OCI-LY7 (cell line): Measurements from ENCODE around the gene SLMAP.

ENCODE experiments used
- CTCF ChIP-seq: fragments of 200-600 bp; sonication (generic); conservative IDR thresholded peaks from 2 replicates; pipeline ENCODE4 v1.5.1; 2014; ENCODE audit warnings: mild to moderate bottlenecking, antibody characterized with exemption, low read length, moderate library complexity, mixed read lengths
- EZH2phosphoT487 ChIP-seq: fragments of 200-600 bp; sonication (generic); IDR thresholded peaks from 2 replicates; pipeline ENCODE4 v1.6.1; 2018; ENCODE audit warnings: low read depth, borderline replicate concordance, mild to moderate bottlenecking, mixed run types, antibody characterized with exemption, low read length, moderate library complexity, mixed read lengths

GRCh38 chr3:57927166-57927565 is 171.1 kb downstream of the SLMAP start:
- TF ChIP-seq CTCF, result no peak
- no peak for TF ChIP-seq EZH2phosphoT487
